ENCODE measurements around the gene ZFPM1. TPM values are rescaled to one million over a fixed set of nuclear protein-coding genes. Genes with fewer than 3 reads are reported as not detected.

Gene ZFPM1
- total RNA-seq, 2 donors from 2014 or later, result 4.1 to 21.5 TPM

- H3K4me3 ChIP-seq, result peak overlapping the region; percentile 60 to 75
- 13% methylated on average over 39 of the region's 65 CpGs for WGBS
- peaks cover 7% of the 10 kb centered on the region for H3K27me3 ChIP-seq (replicated peaks; ENCODE audit: insufficient read depth)
- no peak for DNase-seq (ENCODE audit: low spot score)
- no peak overlapping the region for H3K27ac ChIP-seq
- H3K4me1 ChIP-seq (replicated peaks), result peaks cover 4% of the 10 kb centered on the region
- H3K36me3 ChIP-seq, result no peaks in the 10 kb centered on the region
- intact Hi-C loops (cut with DNase I), result loop anchor here (10.0 kb wide), 1 partner anchor 580 kb away; the partner anchor contains the start of gene BANP
- TF ChIP-seq CTCF (IDR thresholded peaks at IDR 0.05) (peak in 1 of 4 experiments; percentile 9), POLR2AphosphoS5 (IDR thresholded peaks at IDR 0.05) (no peak)
- H3K9me3 ChIP-seq, result no peaks in the 10 kb centered on the region
Measured at GRCh38 chr16:88534638-88535190, 81.6 kb downstream of the ZFPM1 start.

GRCh38 chr16:88535191-88535856, 82.2 kb downstream of the ZFPM1 start:
- no peaks in the 10 kb centered on the region for H3K36me3 ChIP-seq
- intact Hi-C loops (cut with DNase I), result loop anchor here (10.0 kb wide), 1 partner anchor 581 kb away; the partner anchor contains the start of gene BANP
- no peak overlapping the region for H3K27ac ChIP-seq
- no peaks in the 10 kb centered on the region for H3K9me3 ChIP-seq
- DNase-seq (ENCODE audit: low spot score), result no peak
- H3K27me3 ChIP-seq (replicated peaks; ENCODE audit: insufficient read depth), result peaks cover 7% of the 10 kb centered on the region
- 81% methylated on average over 22 of the region's 22 CpGs for WGBS
- TF ChIP-seq POLR2AphosphoS5 (IDR thresholded peaks at IDR 0.05) (no peak), CTCF (IDR thresholded peaks at IDR 0.05) (no peak), POLR2A (IDR thresholded peaks at IDR 0.05) (no peak)
- H3K4me3 ChIP-seq, result peak overlapping the region; percentile 60 to 75
- peaks cover 4% of the 10 kb centered on the region for H3K4me1 ChIP-seq (replicated peaks)

- Histone ChIP-seq H3K4me3 (no peak overlapping the region), H3K4me1 (replicated peaks) (peaks cover 4% of the 10 kb centered on the region), H3K9me3 (no peaks in the 10 kb centered on the region), H3K27me3 (replicated peaks; ENCODE audit: insufficient read depth) (peaks cover 7% of the 10 kb centered on the region), H3K27ac (no peak overlapping the region), H3K36me3 (no peaks in the 10 kb centered on the region)
- no peak for DNase-seq (ENCODE audit: low spot score)
- WGBS, result 90% methylated on average over 9 of the region's 9 CpGs
- intact Hi-C loops (cut with DNase I), result loop anchor here (10.0 kb wide), 1 partner anchor 581 kb away; the partner anchor contains the start of gene BANP
- TF ChIP-seq POLR2A (IDR thresholded peaks at IDR 0.05) (no peak), CTCF (IDR thresholded peaks at IDR 0.05) (no peak), POLR2AphosphoS5 (IDR thresholded peaks at IDR 0.05) (no peak)
Measured at GRCh38 chr16:88535857-88536222, 82.8 kb downstream of the ZFPM1 start.

GRCh38 chr16:88536510-88536909, 83.4 kb downstream of the ZFPM1 start:
- WGBS, result 94% methylated on average over 11 of the region's 11 CpGs
- intact Hi-C loops (cut with DNase I), result loop anchor here (10.0 kb wide), 1 partner anchor 582 kb away; the partner anchor contains the start of gene BANP
- Histone ChIP-seq H3K4me3 (no peak overlapping the region), H3K36me3 (no peaks in the 10 kb centered on the region), H3K9me3 (no peaks in the 10 kb centered on the region), H3K4me1 (replicated peaks) (peaks cover 4% of the 10 kb centered on the region), H3K27me3 (replicated peaks; ENCODE audit: insufficient read depth) (peaks cover 7% of the 10 kb centered on the region), H3K27ac (no peak overlapping the region)
- no peak for DNase-seq (ENCODE audit: low spot score)
- TF ChIP-seq POLR2A (IDR thresholded peaks at IDR 0.05) (no peak), POLR2AphosphoS5 (IDR thresholded peaks at IDR 0.05) (no peak), CTCF (IDR thresholded peaks at IDR 0.05) (no peak)

All from prostate gland (tissue), 2 donors.